Activated CD4-positive, alpha-beta T cell treated with anti-CD3 and anti-CD28 coated beads, Interleukin-2, Interleukin-4, amounts not matched to agents 100 ng/mL and 50 ng/mL, durations not matched to agents 16 hours and 8 hours (primary cell): ENCODE results near the gene ZNF532.
"Not testable (repeated sequence)": the region's sequence is repeated elsewhere in the genome, so short reads cannot be mapped to it uniquely, and the experiment has no call there.

Source experiments
- DNase-seq: peaks from one replicate; pipeline ENCODE4 v3.0.0-alpha.2; 2020; ENCODE audit warnings: low spot score

Gene ZNF532

DNA sequence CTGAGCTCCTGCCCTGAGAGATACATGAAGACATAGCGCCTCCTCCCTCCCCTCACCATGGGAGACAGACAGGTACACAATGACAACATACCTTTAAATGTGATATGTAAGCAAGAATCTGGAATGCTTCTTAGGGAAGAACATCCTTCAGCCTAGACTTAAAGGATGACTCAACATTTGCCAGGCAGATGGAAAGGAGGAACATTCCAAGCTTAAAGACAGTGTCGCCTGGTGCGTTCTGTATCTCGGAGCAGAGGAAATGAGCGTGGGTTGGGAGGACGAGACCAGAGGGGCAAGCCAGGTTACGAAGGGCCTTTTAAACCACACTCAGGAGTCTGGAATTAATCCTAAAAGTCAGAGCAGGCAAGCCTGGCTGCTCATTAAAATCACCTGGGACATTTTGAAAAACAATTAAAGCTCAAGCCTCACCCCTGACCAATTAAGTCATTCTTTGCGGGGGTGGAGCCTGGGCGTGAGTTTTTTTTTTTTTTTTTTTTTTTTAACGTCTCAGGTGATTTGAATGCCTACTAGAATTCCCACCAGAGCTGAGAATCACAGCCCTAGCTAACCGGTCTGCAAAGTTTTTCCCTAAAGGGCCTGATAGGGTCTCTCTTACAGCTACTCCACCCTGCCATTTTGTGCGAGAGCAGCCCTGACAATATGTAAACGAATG lies 143.8 kb downstream of the ZNF532 start:
- DNase-seq, result no peak

- no peak for DNase-seq
Observed at GRCh38 chr18:59009846-59010245, 145.2 kb downstream of the ZNF532 start.

GRCh38 chr18:59011289-59011688 lies 146.6 kb downstream of the ZNF532 start:
- DNase-seq, result no peak

GRCh38 chr18:59011786-59012185 lies 147.1 kb downstream of the ZNF532 start:
- DNase-seq, result no peak

- no peak for DNase-seq
Observed at GRCh38 chr18:59012815-59013705, 148.4 kb downstream of the ZNF532 start.

GRCh38 chr18:59013744-59014143 lies 149.1 kb downstream of the ZNF532 start:
- no peak for DNase-seq

- no peak for DNase-seq
Observed at GRCh38 chr18:59015531-59016152, 151.0 kb downstream of the ZNF532 start.

- DNase-seq, result no peak
Observed at GRCh38 chr18:59021500-59021899, 156.8 kb downstream of the ZNF532 start.

- DNase-seq, result no peak
Observed at GRCh38 chr18:59022167-59022945, 157.7 kb downstream of the ZNF532 start.

DNA sequence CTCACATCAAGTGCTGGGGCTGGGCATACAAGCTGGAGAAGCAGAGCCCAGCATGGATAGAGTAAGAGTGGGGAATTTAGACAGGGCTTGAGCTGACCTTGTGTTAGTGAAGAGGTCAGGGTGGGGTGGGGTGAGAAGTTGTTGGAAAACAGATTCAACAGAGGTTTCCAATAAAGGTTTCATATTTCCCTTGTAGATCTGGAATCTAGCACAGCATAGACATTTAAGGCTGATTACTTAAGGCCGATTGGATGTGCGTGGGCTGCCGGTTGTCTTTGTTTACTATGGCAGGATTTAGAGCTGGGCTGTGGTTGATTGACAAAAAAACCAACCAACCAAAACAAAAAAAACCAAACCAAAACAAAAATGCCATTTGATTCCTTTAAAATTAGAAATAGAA lies 160.2 kb downstream of the ZNF532 start:
- no peak for DNase-seq

DNA sequence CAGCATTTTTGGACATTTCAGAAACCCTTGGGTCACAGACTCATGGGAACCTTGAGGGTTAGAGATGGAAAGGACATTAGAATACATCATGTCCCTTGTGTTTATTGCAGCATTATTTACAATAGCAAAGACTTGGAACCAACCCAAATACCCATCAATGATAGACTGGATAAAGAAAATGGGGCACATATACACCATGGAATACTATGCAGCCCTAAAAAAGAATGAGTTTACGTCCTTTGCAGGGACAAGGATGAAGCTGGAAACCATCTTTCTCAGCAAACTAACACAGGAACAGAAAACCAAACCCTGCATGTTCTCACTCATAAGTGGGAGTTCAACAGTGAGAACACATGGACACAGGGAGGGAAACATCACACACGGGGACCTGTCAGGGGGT lies 160.9 kb downstream of the ZNF532 start:
- DNase-seq, result not testable (repeated sequence)

GRCh38 chr18:59026364-59026763 lies 161.7 kb downstream of the ZNF532 start:
- no peak for DNase-seq

- DNase-seq, result no peak
Observed at GRCh38 chr18:59026831-59027410, 162.2 kb downstream of the ZNF532 start.

GRCh38 chr18:59029663-59030429 lies 165.2 kb downstream of the ZNF532 start:
- DNase-seq, result no peak

DNA sequence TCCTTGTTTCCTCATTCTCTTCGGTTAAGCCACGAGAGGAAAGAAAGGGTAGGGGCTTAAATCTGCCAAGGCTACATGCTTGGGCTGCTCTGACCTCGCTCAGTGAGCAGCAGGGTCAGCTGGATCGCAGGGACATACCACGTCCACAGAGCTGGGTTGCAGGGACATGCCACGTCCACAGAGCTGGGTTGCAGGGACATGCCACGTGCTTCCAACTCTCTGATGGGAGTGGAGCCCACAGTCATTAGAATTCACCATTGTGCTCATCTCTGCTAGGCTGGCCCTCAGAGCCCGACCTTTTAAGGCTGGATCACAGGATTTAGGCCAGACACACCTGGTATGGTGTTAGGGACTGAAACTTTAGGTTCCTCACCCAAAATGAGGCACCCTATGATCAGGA lies 167.6 kb downstream of the ZNF532 start:
- no peak for DNase-seq

GRCh38 chr18:59033359-59033758 lies 168.7 kb downstream of the ZNF532 start:
- DNase-seq, result no peak

GRCh38 chr18:59033974-59034373 lies 169.3 kb downstream of the ZNF532 start:
- DNase-seq, result no peak

DNA sequence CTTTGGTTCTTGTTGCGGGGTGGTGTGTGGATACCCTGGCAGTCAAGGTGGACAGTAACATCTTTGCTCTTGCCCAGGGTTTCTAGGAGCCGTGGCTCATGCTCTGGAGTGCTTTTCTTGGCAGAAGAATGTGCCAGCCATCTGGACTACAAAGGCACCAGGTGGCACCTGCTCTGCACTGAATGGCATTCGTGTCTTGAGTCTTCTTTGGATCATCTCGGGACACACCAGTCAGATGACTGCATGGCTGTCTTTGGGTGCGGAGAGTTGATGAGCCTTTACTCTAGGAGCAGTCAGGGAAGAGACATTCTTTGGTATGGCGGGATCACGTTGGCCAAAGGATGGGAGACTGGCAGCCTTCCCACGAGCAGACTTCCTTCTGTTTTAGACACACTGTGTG lies 170.9 kb downstream of the ZNF532 start:
- DNase-seq, result no peak
